ENCODE measurements around the gene ALK.

ALK gene

GRCh38 chr2:29162204-29162928 lies 759.0 kb downstream of the ALK start:
- peaks cover 15% of the 10 kb centered on the region for H3K27me3 ChIP-seq (ENCODE audit: insufficient read depth, low read length, poor library complexity)
- no peak for TF ChIP-seq EZH2 (IDR thresholded peaks at IDR 0.05; ENCODE audit: borderline replicate concordance, low read depth, low read length, severe bottlenecking)
- no peak for ATAC-seq (ENCODE audit: insufficient read depth, low read depth)
- H2AFZ ChIP-seq (ENCODE audit: low read depth, low read length), result no peak overlapping the region
- H3K9me3 ChIP-seq (ENCODE audit: insufficient read depth, low read length, severe bottlenecking), result no peaks in the 10 kb centered on the region
- no peak for DNase-seq
- H4K20me1 ChIP-seq (ENCODE audit: insufficient read depth, low read length), result no peaks in the 10 kb centered on the region
- H3K4me1 ChIP-seq (ENCODE audit: insufficient read depth, low read length), result no peaks in the 10 kb centered on the region
- no peaks in the 10 kb centered on the region for H3K36me3 ChIP-seq (ENCODE audit: insufficient read depth, low read length)
- no peak overlapping the region for H3K4me2 ChIP-seq (ENCODE audit: insufficient read depth, low read length)
- H3K27ac ChIP-seq (ENCODE audit: low read length), result no peak overlapping the region
- no peak overlapping the region for H3K9ac ChIP-seq (ENCODE audit: low read depth, low read length)
- no peak overlapping the region for H3K4me3 ChIP-seq (ENCODE audit: low read depth in 1 of 2, low read length in 2 of 2)
- H3K79me2 ChIP-seq (ENCODE audit: insufficient read depth, low read length), result no peaks in the 10 kb centered on the region

- no peak for DNase-seq
- ATAC-seq (ENCODE audit: insufficient read depth, low read depth), result no peak
- Histone ChIP-seq H2AFZ (ENCODE audit: low read depth, low read length) (no peak overlapping the region), H3K27me3 (ENCODE audit: insufficient read depth, low read length, poor library complexity) (peaks cover 16% of the 10 kb centered on the region), H3K9me3 (ENCODE audit: insufficient read depth, low read length, severe bottlenecking) (no peaks in the 10 kb centered on the region), H3K4me1 (ENCODE audit: insufficient read depth, low read length) (no peaks in the 10 kb centered on the region), H3K4me2 (ENCODE audit: insufficient read depth, low read length) (no peak overlapping the region), H4K20me1 (ENCODE audit: insufficient read depth, low read length) (no peaks in the 10 kb centered on the region), H3K36me3 (ENCODE audit: insufficient read depth, low read length) (no peaks in the 10 kb centered on the region), H3K27ac (ENCODE audit: low read length) (no peak overlapping the region), H3K9ac (ENCODE audit: low read depth, low read length) (no peak overlapping the region), H3K4me3 (ENCODE audit: low read depth in 1 of 2, low read length in 2 of 2) (no peak overlapping the region), H3K79me2 (ENCODE audit: insufficient read depth, low read length) (no peaks in the 10 kb centered on the region)
- TF ChIP-seq, protein P1, sequence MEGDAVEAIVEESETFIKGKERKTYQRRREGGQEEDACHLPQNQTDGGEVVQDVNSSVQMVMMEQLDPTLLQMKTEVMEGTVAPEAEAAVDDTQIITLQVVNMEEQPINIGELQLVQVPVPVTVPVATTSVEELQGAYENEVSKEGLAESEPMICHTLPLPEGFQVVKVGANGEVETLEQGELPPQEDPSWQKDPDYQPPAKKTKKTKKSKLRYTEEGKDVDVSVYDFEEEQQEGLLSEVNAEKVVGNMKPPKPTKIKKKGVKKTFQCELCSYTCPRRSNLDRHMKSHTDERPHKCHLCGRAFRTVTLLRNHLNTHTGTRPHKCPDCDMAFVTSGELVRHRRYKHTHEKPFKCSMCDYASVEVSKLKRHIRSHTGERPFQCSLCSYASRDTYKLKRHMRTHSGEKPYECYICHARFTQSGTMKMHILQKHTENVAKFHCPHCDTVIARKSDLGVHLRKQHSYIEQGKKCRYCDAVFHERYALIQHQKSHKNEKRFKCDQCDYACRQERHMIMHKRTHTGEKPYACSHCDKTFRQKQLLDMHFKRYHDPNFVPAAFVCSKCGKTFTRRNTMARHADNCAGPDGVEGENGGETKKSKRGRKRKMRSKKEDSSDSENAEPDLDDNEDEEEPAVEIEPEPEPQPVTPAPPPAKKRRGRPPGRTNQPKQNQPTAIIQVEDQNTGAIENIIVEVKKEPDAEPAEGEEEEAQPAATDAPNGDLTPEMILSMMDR (IDR thresholded peaks at IDR 0.05; ENCODE audit: borderline replicate concordance, extremely low read depth, low read length, poor library complexity, severe bottlenecking), result no peak
- no peak for TF ChIP-seq EZH2 (IDR thresholded peaks at IDR 0.05; ENCODE audit: borderline replicate concordance, low read depth, low read length, severe bottlenecking)
Measured at GRCh38 chr2:29160184-29160583, 761.2 kb downstream of the ALK start.

DNA sequence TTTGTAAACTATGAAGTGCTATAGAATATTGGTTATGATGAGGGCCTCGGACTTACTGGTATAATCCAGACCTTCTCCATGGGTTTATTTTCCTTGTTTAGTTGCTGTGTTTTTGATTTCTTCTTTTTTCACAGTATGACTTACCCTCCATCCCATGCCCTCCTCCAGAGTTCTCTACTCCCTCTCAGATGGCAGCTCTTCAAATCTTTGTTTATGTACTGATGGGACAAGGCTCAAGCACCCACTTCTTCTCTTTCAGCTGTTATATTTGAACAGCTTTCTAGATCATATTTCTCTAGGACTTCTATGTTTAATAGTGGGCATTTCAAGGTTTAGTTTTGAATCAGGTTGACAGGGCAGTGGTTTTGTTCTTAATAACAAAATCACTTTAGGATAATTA lies 762.3 kb downstream of the ALK start:
- DNase-seq (no peak), ATAC-seq (ENCODE audit: insufficient read depth, low read depth) (no peak)
- TF ChIP-seq, protein P1 (IDR thresholded peaks at IDR 0.05; ENCODE audit: borderline replicate concordance, extremely low read depth, low read length, poor library complexity, severe bottlenecking), result no peak
- TF ChIP-seq EZH2 (IDR thresholded peaks at IDR 0.05; ENCODE audit: borderline replicate concordance, low read depth, low read length, severe bottlenecking), result no peak
- H3K9ac ChIP-seq (ENCODE audit: low read depth, low read length), result no peak overlapping the region
- no peaks in the 10 kb centered on the region for H3K9me3 ChIP-seq (ENCODE audit: insufficient read depth, low read length, severe bottlenecking)
- no peaks in the 10 kb centered on the region for H4K20me1 ChIP-seq (ENCODE audit: insufficient read depth, low read length)
- H3K79me2 ChIP-seq (ENCODE audit: insufficient read depth, low read length), result no peaks in the 10 kb centered on the region
- no peaks in the 10 kb centered on the region for H3K36me3 ChIP-seq (ENCODE audit: insufficient read depth, low read length)
- H3K4me2 ChIP-seq (ENCODE audit: insufficient read depth, low read length), result no peak overlapping the region
- no peak overlapping the region for H3K4me3 ChIP-seq (ENCODE audit: low read depth in 1 of 2, low read length in 2 of 2)
- H3K27ac ChIP-seq (ENCODE audit: low read length), result no peak overlapping the region
- peaks cover 20% of the 10 kb centered on the region for H3K27me3 ChIP-seq (ENCODE audit: insufficient read depth, low read length, poor library complexity)
- H2AFZ ChIP-seq (ENCODE audit: low read depth, low read length), result no peak overlapping the region
- H3K4me1 ChIP-seq (ENCODE audit: insufficient read depth, low read length), result no peaks in the 10 kb centered on the region

GRCh38 chr2:29157131-29157530 lies 764.3 kb downstream of the ALK start:
- Histone ChIP-seq H3K4me1 (ENCODE audit: insufficient read depth, low read length) (no peaks in the 10 kb centered on the region), H4K20me1 (ENCODE audit: insufficient read depth, low read length) (no peaks in the 10 kb centered on the region), H3K36me3 (ENCODE audit: insufficient read depth, low read length) (no peaks in the 10 kb centered on the region), H3K9me3 (ENCODE audit: insufficient read depth, low read length, severe bottlenecking) (no peaks in the 10 kb centered on the region), H3K4me2 (ENCODE audit: insufficient read depth, low read length) (no peak overlapping the region), H3K79me2 (ENCODE audit: insufficient read depth, low read length) (no peaks in the 10 kb centered on the region), H3K9ac (ENCODE audit: low read depth, low read length) (no peak overlapping the region), H2AFZ (ENCODE audit: low read depth, low read length) (no peak overlapping the region), H3K27me3 (ENCODE audit: insufficient read depth, low read length, poor library complexity) (peaks cover 20% of the 10 kb centered on the region), H3K4me3 (ENCODE audit: low read depth in 1 of 2, low read length in 2 of 2) (no peak overlapping the region), H3K27ac (ENCODE audit: low read length) (no peak overlapping the region)
- TF ChIP-seq, protein P1 (IDR thresholded peaks at IDR 0.05; ENCODE audit: borderline replicate concordance, extremely low read depth, low read length, poor library complexity, severe bottlenecking), result no peak
- TF ChIP-seq EZH2 (IDR thresholded peaks at IDR 0.05; ENCODE audit: borderline replicate concordance, low read depth, low read length, severe bottlenecking), result no peak
- ATAC-seq (ENCODE audit: insufficient read depth, low read depth), result no peak
- no peak for DNase-seq

All from DND-41 (cell line).